Small intestine (tissue), 7 donors: ENCODE measurements around the gene VSIG10. TPM values are rescaled to one million over a fixed set of nuclear protein-coding genes. Genes with fewer than 3 reads are reported as not detected.

Source experiments
- DNase-seq, 2 donors: peaks; one replicate each; pipeline versions ENCODE4 v3.0.0 to v3.0.0-alpha.2; 2013
- FAIRE-seq: peaks from 2 replicates; lab custom pipeline; 2012; peaks lifted over from hg19 to GRCh38; lab: Jason Lieb, UNC
- H3K27ac ChIP-seq, 3 donors: one replicate each; pipeline ENCODE4 v1.5.1; 2013; ENCODE audit warnings: low read length in 2 of 3, mild to moderate bottlenecking in 2 of 3, control low read depth in 1 of 3, inconsistent platforms in 1 of 3, low read depth in 1 of 3, moderate library complexity in 1 of 3
- H3K27me3 ChIP-seq, 3 donors: one replicate each; pipeline ENCODE4 v1.6.1; 2013; ENCODE audit warnings: low read length in 3 of 3, inconsistent platforms in 1 of 3; ENCODE audit not compliant: control insufficient read depth in 3 of 3, insufficient read depth in 3 of 3
- H3K36me3 ChIP-seq, 3 donors: one replicate each; pipeline ENCODE4 v1.6.1; 2013; ENCODE audit warnings: low read length in 3 of 3, inconsistent platforms in 1 of 3, low read depth in 1 of 3, mild to moderate bottlenecking in 1 of 3, moderate library complexity in 1 of 3; ENCODE audit not compliant: control insufficient read depth in 3 of 3, insufficient read depth in 2 of 3
- H3K4me1 ChIP-seq, 3 donors: one replicate each; pipeline ENCODE4 v1.6.1; 2013; ENCODE audit warnings: low read length in 2 of 3, inconsistent platforms in 1 of 3, low read depth in 1 of 3, mild to moderate bottlenecking in 1 of 3, moderate library complexity in 1 of 3; ENCODE audit not compliant: control insufficient read depth in 3 of 3, insufficient read depth in 2 of 3
- H3K4me3 ChIP-seq, 3 donors: one replicate each; pipeline ENCODE4 v1.5.1; 2013; ENCODE audit warnings: low read length in 3 of 3, control low read depth in 1 of 3, inconsistent platforms in 1 of 3, low read depth in 1 of 3, mild to moderate bottlenecking in 1 of 3, moderate library complexity in 1 of 3
- H3K9me3 ChIP-seq, 2 donors: one replicate each; pipeline ENCODE4 v1.6.1; 2013; ENCODE audit warnings: low read depth in 1 of 2, low read length in 1 of 2; ENCODE audit not compliant: control insufficient read depth in 2 of 2, insufficient read depth in 1 of 2
- WGBS, 3 donors: extraction: QIAGEN DNeasy Blood & Tissue Kit; methylation state at CpG; one replicate each; pipeline ENCODE4 v1.1.7; 2013; 5-methylcytosine and 5-hydroxymethylcytosine counted together
- polyA plus RNA-seq, 4 donors: library from polyadenylated mRNA; stranded (reverse) in 3 of 4; unstranded in 1 of 4; fragments of 200-250 nt in 3 of 4; fragments of 120-200 nt in 1 of 4; gene quantifications; one replicate each; pipeline versions ENCODE4 v1.2.1 to v1.2.3, GENCODE V29; 2013
- donor health status: healthy with polysubstance abuse.
- donor health status: control.
- donor health status: control.
- donor health status: Bipolar disorder and iron deficiency.
- donor health status: healthy.

The VSIG10 gene
- polyA plus RNA-seq, 4 donors, result 30.6 to 89.7 (median 39.2) TPM

DNA sequence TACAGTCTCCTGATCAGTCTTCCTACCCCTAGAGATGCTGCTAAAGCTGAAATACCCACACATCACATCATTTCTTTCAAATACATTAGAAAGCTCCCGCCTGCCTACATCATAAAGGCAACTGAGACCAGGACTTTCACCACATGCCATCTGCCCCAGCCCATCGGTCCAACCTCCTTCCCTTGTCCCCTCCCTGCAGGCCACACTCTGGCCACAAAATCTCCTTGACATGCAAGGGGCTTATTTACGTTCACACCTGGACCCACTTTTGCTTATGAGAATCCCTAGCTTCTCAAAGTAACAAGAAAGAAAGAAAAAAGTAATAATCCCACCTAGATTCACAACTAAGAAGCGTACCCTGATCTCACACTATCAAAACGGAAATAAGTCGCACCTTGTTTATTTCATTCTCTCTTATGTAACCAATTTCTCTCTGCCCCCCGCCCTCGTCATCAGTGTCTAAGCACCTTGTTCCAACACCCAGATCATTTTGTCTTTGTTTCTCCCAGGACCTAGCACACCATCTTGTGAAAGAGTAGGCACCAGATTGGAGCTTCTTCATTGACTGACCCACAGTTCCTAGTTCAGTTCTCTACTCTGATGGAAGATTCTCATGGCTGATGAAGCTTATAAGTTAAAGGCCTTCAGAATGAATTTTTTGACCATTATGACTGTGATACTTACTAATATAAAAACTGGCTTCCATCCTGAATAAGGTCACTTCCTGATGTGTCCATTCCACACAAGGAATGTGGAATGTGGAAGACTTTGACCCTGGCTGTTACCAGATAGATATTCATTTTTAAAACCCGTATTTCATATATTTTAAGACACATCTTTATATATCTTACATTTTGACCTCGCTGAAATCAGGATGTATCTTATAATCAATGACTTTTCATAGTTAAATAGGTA is 50.5 kb downstream of the VSIG10 start:
- no peaks in the 10 kb centered on the region for H3K27me3 ChIP-seq
- DNase-seq, result peak; percentile 34 to 47
- peaks cover 7 to 22% (median 19%) of the 10 kb centered on the region in 3 donors for H3K4me1 ChIP-seq
- no peak for FAIRE-seq
- peak overlapping the region; percentile 90 to 98 (median 92) for H3K27ac ChIP-seq
- H3K9me3 ChIP-seq, result no peaks in the 10 kb centered on the region
- peaks cover 0 to 19% (median 1%) of the 10 kb centered on the region in 3 donors for H3K36me3 ChIP-seq
- H3K4me3 ChIP-seq, result no peak overlapping the region
- WGBS, 3 donors, result 63 to 73% (median 70%) methylated on average over 10 of the region's 10 CpGs

DNA sequence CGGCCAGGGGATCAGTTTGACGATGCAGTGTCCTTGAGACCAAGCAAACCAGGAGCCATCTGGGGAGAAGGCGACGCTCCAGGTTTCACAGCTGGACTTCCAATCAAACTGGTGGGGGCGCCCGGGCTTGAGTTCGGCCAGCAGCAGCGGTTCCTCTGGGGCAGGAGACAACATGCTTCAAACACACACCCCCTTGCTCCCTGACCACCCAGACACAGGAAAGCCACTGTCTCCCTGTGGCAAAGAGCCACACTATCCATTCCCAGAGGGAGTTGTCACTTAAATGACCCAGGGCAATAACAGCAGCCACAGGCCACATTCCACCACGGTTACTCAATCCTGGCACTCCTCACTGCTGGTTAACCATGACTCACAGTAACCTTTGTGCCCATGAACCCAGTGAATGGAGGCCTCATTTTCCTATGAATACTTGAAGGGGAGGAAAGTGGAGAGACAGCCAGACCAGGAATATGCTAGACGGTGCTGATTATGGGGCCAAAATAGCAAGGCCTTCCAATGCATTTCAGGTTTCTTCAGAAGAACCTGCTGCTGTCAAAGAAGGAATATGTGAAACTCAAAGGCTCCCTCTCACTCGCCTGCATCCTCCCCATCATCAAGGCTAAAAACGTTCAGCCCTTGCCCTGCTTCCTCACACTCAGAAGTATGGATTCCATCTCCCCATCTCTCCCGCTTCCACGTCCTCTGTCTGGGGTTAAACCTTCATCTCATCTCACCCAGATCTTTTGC is 51.3 kb downstream of the VSIG10 start:
- Histone ChIP-seq H3K9me3 (no peaks in the 10 kb centered on the region), H3K4me1 (peaks cover 7 to 22% (median 19%) of the 10 kb centered on the region in 3 donors), H3K4me3 (peak overlapping the region in 2 of 3 donors; percentile 18 to 48), H3K27me3 (no peaks in the 10 kb centered on the region), H3K36me3 (peaks cover 0 to 24% (median 1%) of the 10 kb centered on the region in 3 donors), H3K27ac (peak overlapping the region; percentile 90 to 98 (median 92))
- WGBS, 3 donors, result 15 to 41% (median 28%) methylated on average over 13 to 14 of the region's 14 CpGs
- DNase-seq (peak; percentile 97 to 99), FAIRE-seq (no peak)

GRCh38 chr12:118050972-118051910 is 52.6 kb downstream of the VSIG10 start:
- H3K36me3 ChIP-seq, result peaks cover 0 to 29% (median 1%) of the 10 kb centered on the region in 3 donors
- WGBS, 3 donors, result 83 to 89% (median 84%) methylated on average over 12 of the region's 12 CpGs
- H3K27me3 ChIP-seq, result no peaks in the 10 kb centered on the region
- no peak for DNase-seq
- peak overlapping the region in 1 of 3 donors; percentile 48 for H3K4me3 ChIP-seq
- peaks cover 5 to 20% (median 19%) of the 10 kb centered on the region in 3 donors for H3K4me1 ChIP-seq
- no peak for FAIRE-seq
- H3K27ac ChIP-seq, result peak overlapping the region; percentile 44 to 92 (median 92)
- H3K9me3 ChIP-seq, result no peaks in the 10 kb centered on the region

DNA sequence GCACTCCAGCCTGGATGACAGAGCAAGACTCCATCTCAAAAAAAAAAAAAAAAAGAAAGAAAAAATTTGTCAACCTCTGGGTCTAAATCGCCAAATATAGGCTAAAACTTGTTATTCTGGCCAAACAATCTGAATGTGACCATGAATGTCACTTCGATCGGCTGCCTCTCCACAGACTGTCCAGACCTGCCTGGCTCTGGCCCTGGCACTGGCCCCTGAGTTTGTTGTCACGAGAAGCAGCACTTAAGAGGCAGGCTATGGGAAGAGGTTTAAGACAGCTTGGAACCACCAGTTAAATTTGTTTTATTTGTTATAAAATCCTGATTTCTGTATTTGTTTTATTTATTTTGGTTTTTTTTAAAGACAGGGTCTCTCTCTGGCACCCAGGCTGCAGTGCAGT is 57.4 kb downstream of the VSIG10 start:
- H3K4me1 ChIP-seq, result no peaks in the 10 kb centered on the region
- H3K27me3 ChIP-seq, result no peaks in the 10 kb centered on the region
- FAIRE-seq (no peak), DNase-seq (no peak)
- no peaks in the 10 kb centered on the region for H3K9me3 ChIP-seq
- no peak overlapping the region for H3K27ac ChIP-seq
- H3K4me3 ChIP-seq, result no peak overlapping the region
- WGBS, 3 donors, result 96 to 99% (median 96%) methylated on average over 4 of the region's 4 CpGs
- H3K36me3 ChIP-seq, result peaks cover 12 to 47% (median 12%) of the 10 kb centered on the region in 3 donors

DNA sequence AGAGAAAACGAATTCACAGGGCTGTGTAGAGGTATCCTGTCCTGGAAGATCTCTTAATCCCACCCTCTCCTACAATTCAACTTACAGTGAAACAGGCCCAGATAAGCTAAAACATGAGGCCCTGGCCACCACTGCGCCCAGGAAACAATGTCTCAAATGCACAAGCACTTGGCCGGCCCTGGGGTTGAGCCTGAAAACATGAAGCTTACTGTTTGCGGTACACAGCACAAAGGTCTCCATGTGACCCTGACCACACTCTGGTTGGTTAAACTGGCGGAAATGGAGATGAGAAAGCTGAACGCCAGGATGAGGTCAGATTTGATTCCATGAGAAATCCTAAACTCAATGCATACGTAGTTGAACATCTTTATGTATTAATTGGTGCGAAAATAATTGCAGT is 59.2 kb downstream of the VSIG10 start:
- Histone ChIP-seq H3K27me3 (no peaks in the 10 kb centered on the region), H3K36me3 (peaks cover 12 to 54% (median 20%) of the 10 kb centered on the region in 3 donors), H3K27ac (no peak overlapping the region), H3K4me3 (no peak overlapping the region), H3K4me1 (no peaks in the 10 kb centered on the region), H3K9me3 (no peaks in the 10 kb centered on the region)
- FAIRE-seq (no peak), DNase-seq (no peak)
- WGBS, 3 donors, result 93 to 98% (median 97%) methylated on average over 8 of the region's 8 CpGs

DNA sequence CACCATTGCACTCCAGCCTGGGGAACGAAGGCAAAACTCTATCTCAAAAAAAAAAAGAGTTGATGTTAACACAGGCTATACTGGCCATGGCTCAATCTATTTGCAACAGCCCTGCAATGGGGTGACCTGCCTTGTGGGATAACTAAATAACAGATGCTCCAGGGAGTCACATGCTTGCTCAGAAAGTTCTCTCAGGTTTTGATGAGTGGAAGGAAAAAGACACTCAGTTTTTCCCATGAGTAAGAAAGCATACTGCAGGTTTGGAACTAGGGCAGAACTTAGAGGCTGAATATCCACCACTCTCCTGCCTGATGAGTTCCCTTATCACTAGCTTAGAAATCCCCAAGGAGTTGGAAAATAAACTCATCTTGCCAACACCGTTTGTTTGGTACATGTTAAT is 59.7 kb downstream of the VSIG10 start:
- H3K27me3 ChIP-seq, result no peaks in the 10 kb centered on the region
- H3K9me3 ChIP-seq, result no peaks in the 10 kb centered on the region
- H3K4me1 ChIP-seq, result no peaks in the 10 kb centered on the region
- DNase-seq (no peak), FAIRE-seq (no peak)
- WGBS, 3 donors, result 79 to 97% (median 83%) methylated on average over 2 of the region's 2 CpGs
- peaks cover 14 to 57% (median 24%) of the 10 kb centered on the region in 3 donors for H3K36me3 ChIP-seq
- no peak overlapping the region for H3K27ac ChIP-seq
- H3K4me3 ChIP-seq, result no peak overlapping the region

- FAIRE-seq (no peak), DNase-seq (no peak)
- Histone ChIP-seq H3K9me3 (no peaks in the 10 kb centered on the region), H3K4me3 (no peak overlapping the region), H3K36me3 (peaks cover 24 to 61% (median 33%) of the 10 kb centered on the region in 3 donors), H3K27ac (no peak overlapping the region), H3K27me3 (no peaks in the 10 kb centered on the region), H3K4me1 (no peaks in the 10 kb centered on the region)
- WGBS, 3 donors, result 87 to 91% (median 89%) methylated on average over 4 of the region's 4 CpGs
These were observed 61.7 kb downstream of the VSIG10 start for GRCh38 chr12:118042091-118042490.
